Sigmoid colon (tissue), 4 donors: ENCODE results near the gene ACYP1.

Experiments used
- CTCF ChIP-seq, 4 experiments: fragments of 450-650 bp in 3 of 4; fragments of 200-600 bp in 1 of 4; IDR thresholded peaks; one replicate each; pipeline ENCODE4 v1.5.1; 2016 to 2019; ENCODE audit warnings: antibody characterized with exemption in 4 of 4, mild to moderate bottlenecking in 3 of 4, moderate library complexity in 2 of 4
- EP300 ChIP-seq, 4 donors: sonication (generic); formaldehyde crosslinking; IDR thresholded peaks; one replicate each; pipeline ENCODE4 v1.6.1; 2017; ENCODE audit warnings: antibody characterized with exemption in 4 of 4
- POLR2A ChIP-seq, 2 donors: fragments of 450-650 bp; IDR thresholded peaks; one replicate each; pipeline ENCODE4 v1.6.1; 2016; ENCODE audit warnings: antibody characterized with exemption in 2 of 2, mild to moderate bottlenecking in 2 of 2, moderate library complexity in 2 of 2
- POLR2AphosphoS5 ChIP-seq, 4 donors: sonication (generic); formaldehyde crosslinking; IDR thresholded peaks; one replicate each; pipeline ENCODE4 v1.6.1; 2017; ENCODE audit warnings: antibody characterized with exemption in 4 of 4

GRCh38 chr14:75025082-75025481, 38.7 kb downstream of the ACYP1 start:
- TF ChIP-seq POLR2AphosphoS5 (IDR thresholded peaks at IDR 0.05) (no peak), CTCF (IDR thresholded peaks at IDR 0.05) (no peak), EP300 (IDR thresholded peaks at IDR 0.05) (no peak), POLR2A (IDR thresholded peaks at IDR 0.05) (no peak)
